Erythroblast (primary cell): ENCODE data around the gene TPCN2.

Experiments used
- GATA1 ChIP-seq: IDR thresholded peaks from 2 replicates; pipeline ENCODE4 v1.6.1; 2011; ENCODE audit warnings: low read depth, mild to moderate bottlenecking, control low read depth, low read length, moderate library complexity
- POLR2A ChIP-seq: IDR thresholded peaks from 2 replicates; pipeline ENCODE4 v1.6.1; 2011; ENCODE audit warnings: mild to moderate bottlenecking, low read length

DNA sequence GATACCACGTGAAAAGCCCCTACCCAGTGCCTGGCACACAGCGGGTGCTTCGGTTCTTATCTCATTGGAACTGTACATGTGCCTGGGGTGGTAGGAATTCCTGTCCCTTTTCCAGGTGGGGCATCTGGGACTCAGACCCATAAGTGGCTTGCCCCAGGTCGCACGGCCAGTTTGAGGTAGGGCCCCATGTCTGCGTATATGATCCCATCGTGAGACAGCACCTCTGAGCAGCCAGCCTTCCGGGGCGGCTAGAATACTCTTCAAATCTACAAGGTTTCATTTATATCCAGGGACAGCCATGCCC is 73.5 kb downstream of the TPCN2 start:
- TF ChIP-seq POLR2A (no peak), GATA1 (no peak)
